NCI-H2196 treated with DMSO at 0.1 percent for 48 hours (cell line): Measurements from ENCODE around the gene PGLYRP4.
"Not testable (repeated sequence)": the region's sequence is repeated elsewhere in the genome, so short reads cannot be mapped to it uniquely, and the experiment has no call there.

Experiments used
- DNase-seq: peaks from one replicate; lab custom pipeline; 2025; ENCODE audit not compliant: unreplicated experiment; lab: John Stamatoyannopoulos, UW

The PGLYRP4 gene

DNA sequence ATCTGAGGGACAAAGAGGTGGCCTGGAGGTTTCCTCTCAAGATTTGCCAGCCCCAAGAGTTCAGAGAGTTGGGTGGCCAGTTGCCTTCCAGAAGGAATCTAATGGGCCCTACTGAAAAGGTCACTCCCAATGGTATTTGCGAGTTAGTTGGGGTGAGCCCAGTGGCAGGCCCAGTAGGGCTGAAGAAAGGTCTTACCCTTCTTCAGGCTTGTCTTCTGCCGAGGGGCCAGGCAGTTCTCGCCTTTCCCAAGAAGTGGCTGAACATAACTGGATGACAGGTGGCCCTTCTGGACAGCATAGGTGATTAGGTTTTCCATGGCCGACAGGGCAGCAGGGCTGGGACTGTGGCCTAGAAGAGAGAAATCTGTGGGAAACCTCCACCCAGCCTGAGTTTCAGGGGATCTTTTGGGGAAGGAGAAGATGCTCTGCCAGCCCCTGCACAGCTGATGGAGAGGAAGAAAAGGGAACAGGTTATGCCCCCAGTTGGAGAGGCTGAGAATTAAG is 7.2 kb downstream of the PGLYRP4 start:
- no peak for DNase-seq

- DNase-seq = no peak
These were observed 8.3 kb downstream of the PGLYRP4 start for GRCh38 chr1:153340356-153340755.

- no peak for DNase-seq
These were observed 8.8 kb downstream of the PGLYRP4 start for GRCh38 chr1:153339802-153340201.

- DNase-seq = no peak
These were observed 10.4 kb downstream of the PGLYRP4 start for GRCh38 chr1:153337980-153338853.

GRCh38 chr1:153336650-153337049 is 12.0 kb downstream of the PGLYRP4 start:
- no peak for DNase-seq

DNA sequence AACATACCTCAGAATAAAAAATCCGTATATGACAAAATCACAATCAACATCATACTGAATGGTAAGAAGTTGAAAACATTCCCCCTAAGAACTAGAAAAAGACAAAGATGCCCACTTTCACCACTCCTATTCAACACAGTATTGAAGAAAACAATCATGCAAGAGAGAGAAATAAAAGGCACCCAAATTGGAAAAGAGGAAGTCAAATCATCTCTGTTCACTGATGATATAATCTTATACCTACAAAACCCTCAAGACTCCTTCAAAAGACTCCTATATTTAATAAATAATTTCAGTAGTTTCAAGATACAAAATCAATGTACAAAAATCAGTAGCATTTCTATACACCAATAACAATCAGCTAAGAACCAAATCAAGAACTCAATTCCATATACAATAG is 14.7 kb downstream of the PGLYRP4 start:
- DNase-seq = no peak

GRCh38 chr1:153324912-153325311 is 23.7 kb downstream of the PGLYRP4 start:
- no peak for DNase-seq

DNA sequence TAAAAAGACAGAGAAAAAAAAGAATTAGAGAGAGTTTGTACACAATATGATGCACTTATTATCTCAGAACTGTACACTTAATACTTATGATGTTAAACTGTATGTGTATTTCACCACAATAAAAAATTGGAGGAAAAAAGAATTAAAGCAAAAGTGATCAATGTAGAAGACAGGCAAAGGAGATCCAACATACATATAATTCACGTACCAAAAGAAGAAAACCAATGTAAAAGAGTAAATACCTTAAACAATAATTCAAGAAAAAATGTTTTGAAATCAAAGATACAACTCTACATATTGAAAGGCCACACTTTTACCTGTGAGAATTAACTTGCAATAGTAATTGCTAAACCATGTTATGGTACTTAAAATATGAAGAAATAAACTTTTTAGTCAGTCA is 26.1 kb downstream of the PGLYRP4 start:
- DNase-seq = no peak

DNA sequence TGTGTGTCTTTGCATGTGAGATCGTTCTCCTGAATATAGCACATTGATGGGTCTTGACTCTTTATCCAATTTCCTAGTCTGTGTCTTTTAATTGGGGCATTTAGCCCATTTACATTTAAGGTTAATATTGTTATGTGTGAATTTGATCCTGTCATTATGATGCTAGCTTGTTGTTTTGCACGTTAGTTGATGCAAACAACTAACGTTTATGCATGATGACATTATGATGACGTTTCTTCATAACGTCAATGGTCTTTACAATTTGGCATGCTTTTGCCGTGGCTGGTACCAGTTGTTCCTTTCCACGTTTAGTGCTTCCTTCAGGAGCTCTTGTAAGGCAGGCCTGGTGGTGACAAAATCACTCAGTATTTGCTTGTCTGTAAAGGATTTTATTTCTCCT is 30.5 kb downstream of the PGLYRP4 start:
- not testable (repeated sequence) for DNase-seq

GRCh38 chr1:153316013-153316412 is 32.6 kb downstream of the PGLYRP4 start:
- DNase-seq = not testable (repeated sequence)

DNA sequence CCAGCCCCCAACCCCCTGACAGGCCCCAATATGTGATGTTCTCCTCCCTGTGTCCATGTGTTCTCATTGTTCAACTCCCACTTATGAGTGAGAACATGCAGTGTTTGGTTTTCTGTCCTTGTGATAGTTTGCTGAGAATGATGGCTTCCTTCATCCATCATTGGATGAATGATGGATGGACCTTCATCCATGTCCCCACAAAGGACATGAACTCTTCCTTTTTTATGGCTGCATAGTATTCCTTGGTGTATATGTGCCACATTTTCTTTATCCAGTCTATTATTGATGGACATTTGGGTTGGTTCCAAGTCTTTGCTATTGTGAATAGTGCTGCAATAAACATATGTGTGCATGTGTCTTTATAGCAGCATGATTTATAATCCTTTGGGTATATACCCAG is 34.3 kb downstream of the PGLYRP4 start:
- not testable (repeated sequence) for DNase-seq

- no peak for DNase-seq
These were observed 35.4 kb downstream of the PGLYRP4 start for GRCh38 chr1:153313288-153313687.

DNA sequence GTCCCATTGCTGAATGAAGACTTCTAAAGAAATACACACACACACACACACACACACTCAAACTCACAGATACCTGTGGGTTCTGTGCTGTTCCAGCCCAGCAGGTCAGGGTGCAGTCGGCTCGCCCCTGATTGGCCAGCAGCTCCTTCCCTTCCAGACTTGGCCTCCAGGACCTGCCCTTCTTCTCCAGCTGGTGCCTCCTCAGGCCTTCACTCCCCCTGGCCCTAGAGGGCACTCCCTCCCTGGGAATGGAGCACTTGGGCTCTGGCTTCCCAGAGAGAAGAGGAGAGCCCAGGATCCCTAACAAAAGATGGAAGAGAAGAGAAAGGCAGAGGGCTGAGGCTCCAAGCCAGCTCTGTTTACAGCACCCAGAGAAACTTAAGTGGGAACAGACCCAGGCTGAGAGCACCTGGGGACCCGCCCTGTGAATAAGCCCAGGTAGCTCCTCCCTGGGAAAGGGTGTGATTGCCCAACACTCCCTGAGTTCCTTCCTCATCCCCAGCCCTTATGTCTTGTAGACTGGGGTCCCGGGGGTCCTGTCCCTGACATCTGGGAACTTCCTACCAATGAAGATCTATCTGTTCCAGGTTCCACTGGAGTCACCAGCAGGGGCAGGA is 36.0 kb downstream of the PGLYRP4 start, which contains the start of gene PGLYRP3:
PGLYRP3 (minus strand) TSS at position 383 of the 617 bp plus-strand sequence. CDS start 2,287 bp downstream, outside the sequence.
- DNase-seq = peak; percentile 10

GRCh38 chr1:153310526-153310925 is 38.1 kb downstream of the PGLYRP4 start:
- DNase-seq = no peak

DNA sequence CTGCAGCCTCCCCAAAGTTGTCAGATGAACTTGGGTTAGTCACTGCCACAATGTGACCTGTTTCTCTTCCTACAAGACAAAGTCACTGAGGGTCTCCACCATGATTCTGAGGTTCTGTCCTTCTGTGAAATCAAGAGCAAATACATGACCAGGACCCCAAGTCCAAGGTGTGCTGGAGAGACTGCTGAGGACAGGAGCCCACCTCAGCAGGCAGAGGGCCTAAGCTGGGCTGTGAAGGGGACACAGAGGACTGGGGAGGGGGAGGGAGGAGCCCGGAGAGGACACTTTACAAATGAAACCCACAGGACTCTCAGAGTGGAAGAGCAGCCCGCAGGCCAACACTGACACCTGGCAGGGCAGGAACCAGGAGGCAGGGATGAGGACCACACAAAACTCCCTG is 39.2 kb downstream of the PGLYRP4 start:
- no peak for DNase-seq

DNA sequence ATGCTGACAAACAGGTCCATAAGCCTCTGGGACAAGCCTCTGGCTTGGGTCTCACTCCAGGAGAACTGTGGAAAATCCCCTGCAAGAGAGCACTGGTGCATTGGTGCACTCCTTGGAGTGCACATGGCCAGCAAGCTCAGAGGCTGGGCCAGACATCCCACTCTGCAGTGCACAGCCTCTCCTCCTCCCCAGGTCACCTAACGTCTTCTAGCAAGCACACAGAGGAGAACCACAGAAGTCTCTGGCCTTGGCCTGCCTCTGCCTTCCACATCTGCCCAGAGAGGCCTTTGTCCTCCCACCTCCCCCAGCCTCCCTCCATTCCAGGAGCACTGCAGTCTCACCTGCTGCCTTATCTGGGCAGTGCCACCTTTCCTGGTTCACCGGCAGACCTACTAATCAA is 40.1 kb downstream of the PGLYRP4 start:
- no peak for DNase-seq

DNA sequence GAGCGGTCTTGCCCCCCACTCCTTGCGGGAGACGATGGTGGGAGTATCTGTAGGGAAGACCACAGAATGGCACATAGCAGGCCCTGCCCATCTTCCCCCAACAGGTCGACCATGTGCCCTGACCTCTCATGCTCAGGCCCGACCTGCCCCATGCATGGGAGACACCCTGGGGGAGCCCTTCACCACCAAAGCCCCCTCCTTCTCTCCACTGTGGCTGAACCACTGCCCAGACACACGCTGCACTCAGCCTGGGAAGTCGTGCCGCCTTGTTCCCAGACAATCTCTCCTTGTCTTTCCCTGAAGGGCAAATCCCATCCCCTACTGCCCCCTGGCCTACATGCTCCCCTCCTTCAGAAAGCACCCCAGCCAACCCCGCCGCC is 41.4 kb downstream of the PGLYRP4 start:
- DNase-seq = no peak

DNA sequence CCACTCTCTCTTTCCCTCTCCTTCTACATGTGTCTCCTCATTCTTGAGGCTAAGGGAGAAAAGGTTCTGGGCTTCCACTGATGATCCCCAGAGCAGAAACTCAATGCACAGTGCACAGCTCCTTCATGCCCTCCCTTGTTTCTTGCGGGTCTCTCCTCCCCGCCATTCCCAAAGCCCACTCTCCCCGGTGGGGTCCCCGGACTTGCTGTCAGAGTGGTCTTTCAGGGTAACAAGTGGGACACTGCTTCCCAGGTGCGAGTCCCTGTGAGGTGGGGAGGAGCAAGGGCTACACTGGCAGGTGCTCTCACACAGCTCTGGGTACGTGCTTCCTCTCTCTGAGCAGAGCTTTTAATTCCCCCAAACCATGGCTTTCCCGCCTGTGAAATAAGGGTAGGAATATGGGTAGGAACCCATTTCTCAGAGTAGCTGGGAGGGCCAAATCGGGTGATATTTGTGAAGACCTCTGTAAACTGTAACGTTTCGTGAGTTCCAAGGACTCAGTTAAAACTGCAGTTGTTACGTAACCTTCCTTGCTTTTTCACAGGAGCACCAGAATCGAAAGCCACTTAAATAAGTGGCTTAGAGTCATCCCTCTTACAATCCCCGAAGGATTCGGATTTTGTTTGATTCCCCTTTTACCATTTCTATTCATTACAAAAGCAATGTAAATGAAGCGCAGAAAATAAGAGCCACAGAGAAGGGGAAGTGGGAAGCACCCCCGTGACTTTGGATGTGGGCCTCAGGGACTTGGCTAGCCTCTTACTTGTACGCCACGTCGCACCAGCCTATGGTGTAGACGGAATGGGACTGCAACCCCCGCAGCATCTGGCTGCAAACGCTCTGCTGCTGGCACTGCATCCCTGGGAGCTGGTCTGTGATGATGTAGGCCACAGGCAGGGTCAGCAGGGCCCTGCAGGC is 42.1 kb downstream of the PGLYRP4 start:
- no peak for DNase-seq

DNA sequence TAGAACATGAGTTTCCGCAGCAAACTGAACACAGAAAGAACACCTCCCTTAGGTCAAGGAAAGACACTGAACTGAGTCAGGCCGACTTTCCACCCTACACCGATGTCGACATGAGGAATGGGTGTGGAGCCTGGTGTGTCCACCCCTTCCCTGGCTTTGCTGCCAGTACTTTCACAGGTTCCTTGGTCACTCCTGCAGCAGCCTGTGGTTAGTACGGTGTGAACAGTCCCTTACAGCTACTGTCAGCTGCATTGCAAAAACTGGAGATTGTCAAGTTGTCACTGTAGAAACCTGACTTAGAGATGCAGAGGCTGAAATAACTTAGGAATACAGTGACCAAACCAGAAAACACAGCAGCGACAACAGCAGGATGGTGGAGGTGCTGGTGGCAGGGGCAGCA is 43.0 kb downstream of the PGLYRP4 start:
- DNase-seq = no peak

DNA sequence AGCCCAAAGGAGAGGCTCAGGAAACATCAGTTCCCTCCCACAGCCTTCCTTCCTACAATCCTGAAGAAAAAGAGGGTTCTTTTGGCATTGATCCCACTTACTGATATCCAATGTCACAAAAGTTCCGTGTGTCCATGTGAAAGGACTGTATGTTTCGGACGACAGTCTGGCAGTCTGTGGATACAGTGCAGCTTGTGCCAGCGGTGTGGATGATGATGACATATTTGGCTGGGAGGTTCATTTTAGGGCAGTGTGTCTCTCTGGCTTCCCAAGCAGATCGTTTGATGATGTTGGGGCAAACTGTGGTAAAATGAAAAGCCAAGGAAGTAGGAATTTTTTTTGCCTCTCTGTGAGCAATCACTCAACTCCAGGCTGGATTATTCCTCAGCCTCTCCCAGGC is 46.3 kb downstream of the PGLYRP4 start:
- no peak for DNase-seq

- no peak for DNase-seq
These were observed 54.8 kb downstream of the PGLYRP4 start for GRCh38 chr1:153293851-153294250.
